Calu3 (cell line): Measurements from ENCODE around the gene MYH9. TPM values are rescaled to one million over a fixed set of nuclear protein-coding genes. Genes with fewer than 3 reads are reported as not detected.

Experiments
- BruUV-seq: library from RNA; stranded (reverse); fragments of 400-500 nt; replicated peaks from 2 replicates; lab custom pipeline; 2021; lab: Mats Ljungman, UMichigan
- CTCF ChIA-PET: fragments of 300-600 bp; sonication (Branson Sonifier 250); formaldehyde crosslinking; loops from one replicate; lab custom pipeline; 2022; ENCODE audit warnings: antibody characterized with exemption; lab: Charles Lee
- DNase-seq: peaks from one replicate; pipeline ENCODE4 v3.0.0; 2022
- H3K27ac Mint-ChIP-seq: one replicate; pipeline ENCODE4 v1.8.0; 2022; ENCODE audit warnings: mixed read lengths; ENCODE audit not compliant: unreplicated experiment
- H3K27me3 Mint-ChIP-seq: one replicate; pipeline ENCODE4 v1.8.0; 2022; ENCODE audit warnings: mixed read lengths; ENCODE audit not compliant: unreplicated experiment
- H3K36me3 Mint-ChIP-seq: one replicate; pipeline ENCODE4 v1.8.0; 2022; ENCODE audit warnings: mild to moderate bottlenecking, moderate library complexity, mixed read lengths; ENCODE audit not compliant: insufficient read depth, unreplicated experiment
- H3K4me1 Mint-ChIP-seq: one replicate; pipeline ENCODE4 v1.8.0; 2022; ENCODE audit warnings: mild to moderate bottlenecking, low read depth, mixed read lengths; ENCODE audit not compliant: unreplicated experiment
- H3K4me3 Mint-ChIP-seq: one replicate; pipeline ENCODE4 v1.8.0; 2022; ENCODE audit warnings: mild to moderate bottlenecking, low read depth, moderate library complexity, mixed read lengths; ENCODE audit not compliant: unreplicated experiment
- H3K9me3 Mint-ChIP-seq: one replicate; pipeline ENCODE4 v1.8.0; 2022; ENCODE audit warnings: low read depth, mixed read lengths; ENCODE audit not compliant: unreplicated experiment
- CTCF ChIP-seq: fragments of 200-600 bp; IDR thresholded peaks from one replicate; pipeline ENCODE4 v1.8.0; 2022; ENCODE audit warnings: antibody characterized with exemption; ENCODE audit not compliant: unreplicated experiment
- intact Hi-C: fragments of 100-400 bp; cut with micrococcal nuclease; formaldehyde crosslinking; loops from one replicate; pipeline ENCODE4 v1.10.0; 2022; ENCODE audit not compliant: unreplicated experiment
- total RNA-seq: library from RNA; stranded (reverse); gene quantifications from 2 replicates; pipeline ENCODE4 v1.2.3, GENCODE V29; 2022

The MYH9 gene
- total RNA-seq, 1 experiment from 2014 or later, result 606 TPM

- H3K27ac Mint-ChIP-seq, result peak overlapping the region; percentile 84
- intact Hi-C loops, result no loop called here
- H3K27me3 Mint-ChIP-seq, result no peaks in the 10 kb centered on the region
- BruUV-seq, result no TSS peak
- H3K36me3 Mint-ChIP-seq, result peaks cover 74% of the 10 kb centered on the region
- DNase-seq, result no peak
- CTCF ChIA-PET, result no interaction called here
- no peaks in the 10 kb centered on the region for H3K9me3 Mint-ChIP-seq
- H3K4me1 Mint-ChIP-seq, result peaks cover 80% of the 10 kb centered on the region
- peak overlapping the region; percentile 57 for H3K4me3 Mint-ChIP-seq
- no peak for TF ChIP-seq CTCF
Measured at GRCh38 chr22:36363349-36363981, 24.3 kb downstream of the MYH9 start.

- no peaks in the 10 kb centered on the region for H3K27me3 Mint-ChIP-seq
- TF ChIP-seq CTCF, result no peak
- peak overlapping the region; percentile 40 for H3K27ac Mint-ChIP-seq
- BruUV-seq, result no TSS peak
- H3K9me3 Mint-ChIP-seq, result no peaks in the 10 kb centered on the region
- intact Hi-C loops, result no loop called here
- peaks cover 80% of the 10 kb centered on the region for H3K4me1 Mint-ChIP-seq
- no peak for DNase-seq
- H3K4me3 Mint-ChIP-seq, result peak overlapping the region; percentile 15
- H3K36me3 Mint-ChIP-seq, result peaks cover 72% of the 10 kb centered on the region
- CTCF ChIA-PET, result no interaction called here
Measured at GRCh38 chr22:36362932-36363331, 24.8 kb downstream of the MYH9 start.

GRCh38 chr22:36362075-36362474 is 25.7 kb downstream of the MYH9 start:
- no TSS peak for BruUV-seq
- intact Hi-C loops, result no loop called here
- peaks cover 86% of the 10 kb centered on the region for H3K4me1 Mint-ChIP-seq
- CTCF ChIA-PET, result interaction anchor here (0.7 to 1.4 kb wide), 2 partner anchors 7 to 71 kb away, joined by 3 read pairs; no protein-coding TSS in a partner anchor
- no peaks in the 10 kb centered on the region for H3K9me3 Mint-ChIP-seq
- no peak overlapping the region for H3K4me3 Mint-ChIP-seq
- H3K36me3 Mint-ChIP-seq, result peaks cover 78% of the 10 kb centered on the region
- no peak for TF ChIP-seq CTCF
- no peak overlapping the region for H3K27ac Mint-ChIP-seq
- DNase-seq, result no peak
- H3K27me3 Mint-ChIP-seq, result no peaks in the 10 kb centered on the region

- intact Hi-C loops, result no loop called here
- BruUV-seq, result no TSS peak
Measured at GRCh38 chr22:36360871-36361383, 26.8 kb downstream of the MYH9 start.

More at GRCh38 chr22:36360871-36361383, 26.8 kb downstream of the MYH9 start:
- Mint-ChIP-seq H3K36me3 (peaks cover 78% of the 10 kb centered on the region), H3K9me3 (no peaks in the 10 kb centered on the region), H3K27ac (no peak overlapping the region), H3K4me3 (peak overlapping the region; percentile 18), H3K27me3 (no peaks in the 10 kb centered on the region), H3K4me1 (peaks cover 86% of the 10 kb centered on the region)
- CTCF ChIA-PET, result interaction anchor here (0.7 to 1.4 kb wide), 2 partner anchors 9 to 17 kb away, joined by 3 read pairs; no protein-coding TSS in a partner anchor
- no peak for TF ChIP-seq CTCF
- DNase-seq, result no peak
